ENCODE data around the gene GCSH. TPM values are rescaled to one million over a fixed set of nuclear protein-coding genes. Genes with fewer than 3 reads are reported as not detected.

Gene GCSH
- polyA plus RNA-seq, 1 of the 3 experiments (the other 2 are of a cell fraction): 20.7 TPM

DNA sequence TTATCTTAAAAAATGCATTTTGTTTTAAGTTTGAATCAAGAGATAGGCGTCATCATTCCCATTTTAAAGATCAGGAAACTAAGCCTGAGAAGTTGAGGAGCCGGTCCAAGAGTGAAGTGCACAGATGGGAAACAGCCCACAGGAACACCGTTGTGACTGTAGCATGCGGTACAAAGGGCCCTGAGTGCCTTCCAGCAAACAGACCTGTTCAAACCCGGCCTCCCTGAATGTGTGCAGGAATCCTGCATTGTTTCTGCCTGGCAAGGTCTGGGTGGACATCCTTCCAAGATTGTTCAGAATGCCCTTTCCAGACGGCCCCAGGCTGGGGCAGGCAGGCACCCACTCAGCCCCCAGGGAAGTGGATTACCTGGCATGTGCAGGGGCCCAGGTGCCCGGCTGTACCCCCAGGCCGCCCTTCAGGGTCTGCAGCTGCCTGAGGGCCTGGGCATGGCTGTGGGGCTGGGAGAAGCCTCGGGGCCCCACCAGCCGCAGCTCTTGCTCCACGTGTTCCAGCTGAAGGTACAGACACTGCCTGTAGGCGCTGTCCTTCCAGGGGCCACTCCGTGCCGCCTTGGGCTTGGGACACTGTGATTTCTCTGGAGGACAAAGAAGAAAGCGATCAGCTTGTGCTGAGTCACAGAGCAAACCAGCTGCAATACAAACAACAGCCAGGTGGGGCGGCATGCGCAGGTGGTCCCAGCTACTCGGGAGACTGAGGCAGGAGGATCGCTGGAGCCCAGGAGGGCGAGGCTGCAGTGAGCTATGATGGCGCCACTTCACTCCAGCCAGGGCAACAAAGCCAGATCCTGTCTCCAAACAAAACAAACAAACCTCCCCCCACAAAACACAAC is 45.0 kb upstream of the GCSH start:
- Histone ChIP-seq H3K9me2 (no peaks in the 10 kb centered on the region), H3K27me3 (ENCODE audit: insufficient read depth) (no peaks in the 10 kb centered on the region; the same call in 1 of the 2 replicates), H3K79me2 (ENCODE audit: insufficient read depth) (no peaks in the 10 kb centered on the region), H3K4me1 (ENCODE audit: control insufficient read depth in 1 of 2, insufficient read depth in 2 of 2, low read depth in 1 of 2, low read length in 1 of 2) (no peaks in the 10 kb centered on the region), H3K4me3 (ENCODE audit: low read depth in 2 of 2, low read length in 1 of 2) (no peak overlapping the region), H2AFZ (ENCODE audit: low read depth) (no peak overlapping the region), H4K20me1 (ENCODE audit: insufficient read depth) (no peaks in the 10 kb centered on the region), H3K36me3 (replicated peaks in 1 of 2; ENCODE audit: control insufficient read depth in 1 of 2, insufficient read depth in 2 of 2, low read length in 1 of 2) (no peaks in the 10 kb centered on the region), H3K9me3 (no peaks in the 10 kb centered on the region), H3K27ac (ENCODE audit: low read depth in 2 of 2, low read length in 1 of 2) (no peak overlapping the region), H3K9ac (no peak overlapping the region), H3K4me2 (no peak overlapping the region), H3F3A (replicated peaks; ENCODE audit: insufficient read depth) (no peaks in the 10 kb centered on the region)
- WGBS (ENCODE audit: low lambda C conversion rate): 77% methylated on average over 16 of the region's 21 CpGs
- TF ChIP-seq USF1 (IDR thresholded peaks at IDR 0.05; ENCODE audit: borderline replicate concordance, low read depth): no peak
- TF ChIP-seq, protein P1, sequence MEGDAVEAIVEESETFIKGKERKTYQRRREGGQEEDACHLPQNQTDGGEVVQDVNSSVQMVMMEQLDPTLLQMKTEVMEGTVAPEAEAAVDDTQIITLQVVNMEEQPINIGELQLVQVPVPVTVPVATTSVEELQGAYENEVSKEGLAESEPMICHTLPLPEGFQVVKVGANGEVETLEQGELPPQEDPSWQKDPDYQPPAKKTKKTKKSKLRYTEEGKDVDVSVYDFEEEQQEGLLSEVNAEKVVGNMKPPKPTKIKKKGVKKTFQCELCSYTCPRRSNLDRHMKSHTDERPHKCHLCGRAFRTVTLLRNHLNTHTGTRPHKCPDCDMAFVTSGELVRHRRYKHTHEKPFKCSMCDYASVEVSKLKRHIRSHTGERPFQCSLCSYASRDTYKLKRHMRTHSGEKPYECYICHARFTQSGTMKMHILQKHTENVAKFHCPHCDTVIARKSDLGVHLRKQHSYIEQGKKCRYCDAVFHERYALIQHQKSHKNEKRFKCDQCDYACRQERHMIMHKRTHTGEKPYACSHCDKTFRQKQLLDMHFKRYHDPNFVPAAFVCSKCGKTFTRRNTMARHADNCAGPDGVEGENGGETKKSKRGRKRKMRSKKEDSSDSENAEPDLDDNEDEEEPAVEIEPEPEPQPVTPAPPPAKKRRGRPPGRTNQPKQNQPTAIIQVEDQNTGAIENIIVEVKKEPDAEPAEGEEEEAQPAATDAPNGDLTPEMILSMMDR (IDR thresholded peaks at IDR 0.05): peak; percentile 31; the same call in 1 of the 2 replicates
- DNase-seq: no peak
- ChIA-PET CTCF (interaction anchor here (0.6 to 1.1 kb wide), 3 partner anchors 13 to 596 kb away, joined by 3 to 4 read pairs (median 3); no protein-coding TSS in a partner anchor), POLR2A (no interaction called here)

GRCh38 chr16:81138831-81139557 is 42.8 kb upstream of the GCSH start:
- POLR2A ChIA-PET: no interaction called here
- no peak for TF ChIP-seq FOSL2 (IDR thresholded peaks at IDR 0.05; ENCODE audit: borderline replicate concordance, low read depth)
- TF ChIP-seq NFIC (IDR thresholded peaks at IDR 0.05; ENCODE audit: borderline replicate concordance): no peak
- TF ChIP-seq EZH2phosphoT487 (IDR thresholded peaks at IDR 0.05; ENCODE audit: borderline replicate concordance, low read depth): no peak
- TF ChIP-seq MXI1 (IDR thresholded peaks at IDR 0.05; ENCODE audit: low read depth, low read length): no peak
- no peak for TF ChIP-seq TAF1 (IDR thresholded peaks at IDR 0.05; ENCODE audit: borderline replicate concordance, low read depth, low read length)
- TF ChIP-seq TEAD4 (IDR thresholded peaks at IDR 0.05; ENCODE audit: borderline replicate concordance, insufficient read depth): no peak
- TF ChIP-seq JUND (IDR thresholded peaks at IDR 0.05): no peak
- no peak for TF ChIP-seq REST (IDR thresholded peaks at IDR 0.05; ENCODE audit: low read depth, low read length)
- TF ChIP-seq, protein P2, sequence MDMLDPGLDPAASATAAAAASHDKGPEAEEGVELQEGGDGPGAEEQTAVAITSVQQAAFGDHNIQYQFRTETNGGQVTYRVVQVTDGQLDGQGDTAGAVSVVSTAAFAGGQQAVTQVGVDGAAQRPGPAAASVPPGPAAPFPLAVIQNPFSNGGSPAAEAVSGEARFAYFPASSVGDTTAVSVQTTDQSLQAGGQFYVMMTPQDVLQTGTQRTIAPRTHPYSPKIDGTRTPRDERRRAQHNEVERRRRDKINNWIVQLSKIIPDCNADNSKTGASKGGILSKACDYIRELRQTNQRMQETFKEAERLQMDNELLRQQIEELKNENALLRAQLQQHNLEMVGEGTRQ (IDR thresholded peaks at IDR 0.05; ENCODE audit: borderline replicate concordance, low read depth, low read length): no peak
- no peak for TF ChIP-seq FOXJ3 (CRISPR knock-in tag; IDR thresholded peaks at IDR 0.05)
- TF ChIP-seq IRF3 (IDR thresholded peaks at IDR 0.05; ENCODE audit: low read depth, low read length): no peak
- TF ChIP-seq MEF2A (IDR thresholded peaks at IDR 0.05; ENCODE audit: borderline replicate concordance, low read depth): no peak
- TF ChIP-seq SMC3 (IDR thresholded peaks at IDR 0.05; ENCODE audit: low read depth, low read length): no peak
- TF ChIP-seq GABPA (IDR thresholded peaks at IDR 0.05; ENCODE audit: low read depth): no peak

More at GRCh38 chr16:81138831-81139557, 42.8 kb upstream of the GCSH start:
- no peak for DNase-seq
- Histone ChIP-seq H3K9me2 (no peaks in the 10 kb centered on the region), H4K20me1 (ENCODE audit: insufficient read depth) (no peaks in the 10 kb centered on the region), H3K9ac (no peak overlapping the region), H3K4me1 (ENCODE audit: control insufficient read depth in 1 of 2, insufficient read depth in 2 of 2, low read depth in 1 of 2, low read length in 1 of 2) (no peaks in the 10 kb centered on the region), H3K36me3 (replicated peaks in 1 of 2; ENCODE audit: control insufficient read depth in 1 of 2, insufficient read depth in 2 of 2, low read length in 1 of 2) (no peaks in the 10 kb centered on the region), H3K4me2 (no peak overlapping the region), H2AFZ (ENCODE audit: low read depth) (no peak overlapping the region), H3K9me3 (no peaks in the 10 kb centered on the region), H3K27ac (ENCODE audit: low read depth in 2 of 2, low read length in 1 of 2) (no peak overlapping the region), H3K4me3 (ENCODE audit: low read depth in 2 of 2, low read length in 1 of 2) (no peak overlapping the region), H3K79me2 (ENCODE audit: insufficient read depth) (no peaks in the 10 kb centered on the region), H3F3A (replicated peaks; ENCODE audit: insufficient read depth) (no peaks in the 10 kb centered on the region), H3K27me3 (ENCODE audit: insufficient read depth) (no peaks in the 10 kb centered on the region)
- 69% methylated on average over 9 of the region's 9 CpGs for WGBS (ENCODE audit: low lambda C conversion rate)
- CTCF ChIA-PET: interaction anchor here (0.6 kb wide), 1 partner anchor 101 kb away, joined by 3 read pairs; no protein-coding TSS in a partner anchor

All from SK-N-SH (cell line).